HG03457 (cell line): ENCODE data around the gene ANK2.
A peak's percentile ranks its signal among the peaks of the same experiment; 100 is the strongest.
"Not testable (repeated sequence)": the region's sequence is repeated elsewhere in the genome, so short reads cannot be mapped to it uniquely, and the experiment has no call there.

Experiments used
- ATAC-seq: cut with Tn5 transposase; IDR thresholded peaks from one replicate; pipeline ENCODE4 v1.9.1; 2021; ENCODE audit warnings: moderate number of reproducible peaks; ENCODE audit not compliant: unreplicated experiment

Gene ANK2

DNA sequence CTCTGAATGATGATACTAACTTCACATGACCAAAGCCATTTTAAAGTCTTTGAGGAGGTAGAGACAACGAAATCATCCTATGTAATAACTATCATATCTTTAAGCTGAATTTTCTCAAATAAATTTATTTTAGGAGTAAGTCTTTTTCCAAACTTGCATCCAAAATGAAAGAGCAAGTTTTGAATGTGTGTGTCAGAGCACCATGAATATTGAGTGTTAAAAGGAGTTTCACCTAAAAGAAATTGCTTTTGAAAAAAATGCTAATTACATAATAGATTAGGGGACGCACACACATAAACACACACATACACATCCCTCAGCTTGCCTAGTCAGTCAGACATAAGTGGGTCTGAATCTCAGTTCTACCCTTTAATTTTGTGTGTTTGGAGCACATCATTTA is 1.9 kb downstream of the ANK2 start:
- no peak for ATAC-seq

DNA sequence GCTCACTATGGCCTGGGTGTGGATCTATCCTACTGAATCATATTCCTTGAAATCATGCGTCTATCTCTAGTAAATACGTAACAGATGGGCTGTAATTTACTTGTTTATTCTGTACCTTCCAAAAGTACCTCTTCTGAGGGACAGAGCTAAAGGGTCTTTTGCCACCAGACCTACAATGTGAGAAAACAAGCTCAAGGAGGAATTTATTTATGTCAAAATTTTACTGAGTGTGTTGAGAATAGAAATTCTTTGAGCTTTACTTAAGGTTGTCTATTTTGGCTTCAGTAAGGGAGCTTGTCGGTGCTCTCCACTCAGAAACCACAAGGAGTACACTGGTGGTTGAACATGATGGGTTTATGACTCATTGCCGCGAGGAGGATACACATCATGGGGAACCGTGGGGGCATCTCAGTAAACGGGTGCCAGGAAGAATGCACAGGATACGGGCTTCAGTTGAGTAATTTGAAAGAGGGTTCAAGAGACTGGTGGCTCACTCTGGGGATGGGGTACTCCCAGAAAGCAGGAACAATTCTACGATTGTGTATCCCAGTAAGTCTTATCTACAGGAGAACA is 3.0 kb downstream of the ANK2 start:
- ATAC-seq = peak; percentile 77

DNA sequence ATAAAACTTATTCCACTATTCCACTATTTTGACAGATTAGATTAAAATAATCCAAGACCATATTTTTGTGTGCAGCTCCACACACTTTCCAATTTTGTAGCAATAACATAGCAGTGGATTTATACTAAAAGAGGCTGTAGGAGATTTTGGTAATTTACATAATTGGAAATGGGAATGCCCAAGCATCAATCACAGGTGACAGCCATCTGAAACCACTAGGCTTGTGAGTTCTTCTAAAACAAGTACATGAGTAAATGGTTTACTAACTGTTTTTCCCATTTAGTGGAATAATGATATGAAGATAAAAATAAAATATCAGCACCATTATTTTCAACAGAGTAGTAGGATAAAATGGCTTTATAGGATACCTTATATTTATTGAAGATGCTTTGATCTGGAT is 4.4 kb downstream of the ANK2 start:
- no peak for ATAC-seq

DNA sequence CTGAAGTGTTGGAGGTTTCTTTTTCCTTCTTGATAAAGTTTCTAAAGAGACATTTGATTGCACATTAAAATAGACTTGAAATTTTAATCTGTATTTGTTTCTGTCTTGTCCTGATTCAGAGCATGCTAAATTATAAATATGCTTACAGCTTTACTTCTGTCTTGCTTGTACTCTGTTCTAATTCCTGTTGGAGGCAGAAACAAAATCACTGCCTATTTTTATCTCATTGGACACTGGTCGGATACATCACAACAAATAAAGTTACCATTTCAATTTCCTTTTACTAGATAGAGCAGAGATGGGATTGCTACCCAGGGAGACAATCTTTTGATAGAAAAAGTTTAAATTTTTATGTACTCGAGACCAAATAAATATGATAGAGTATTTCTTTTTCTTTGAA is 6.9 kb downstream of the ANK2 start:
- no peak for ATAC-seq

DNA sequence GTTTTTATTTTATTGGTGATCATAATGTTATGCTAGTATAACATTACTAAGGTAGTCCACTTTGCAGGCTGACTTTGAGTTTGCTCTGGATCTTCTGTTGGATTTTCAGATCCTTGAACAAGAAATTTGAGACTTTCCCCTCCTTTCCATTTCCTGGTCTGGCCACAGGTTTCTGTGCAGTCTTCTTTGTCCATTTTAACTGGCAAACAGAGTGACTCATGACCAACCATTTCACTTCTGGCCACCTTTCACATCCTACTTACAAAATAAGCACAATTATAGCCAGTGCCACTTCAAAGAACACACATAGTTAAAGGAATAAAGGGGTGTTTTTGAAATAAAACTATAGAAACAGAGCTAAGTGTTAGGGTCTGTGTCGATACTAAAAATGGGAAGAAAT is 8.4 kb downstream of the ANK2 start:
- ATAC-seq = no peak

DNA sequence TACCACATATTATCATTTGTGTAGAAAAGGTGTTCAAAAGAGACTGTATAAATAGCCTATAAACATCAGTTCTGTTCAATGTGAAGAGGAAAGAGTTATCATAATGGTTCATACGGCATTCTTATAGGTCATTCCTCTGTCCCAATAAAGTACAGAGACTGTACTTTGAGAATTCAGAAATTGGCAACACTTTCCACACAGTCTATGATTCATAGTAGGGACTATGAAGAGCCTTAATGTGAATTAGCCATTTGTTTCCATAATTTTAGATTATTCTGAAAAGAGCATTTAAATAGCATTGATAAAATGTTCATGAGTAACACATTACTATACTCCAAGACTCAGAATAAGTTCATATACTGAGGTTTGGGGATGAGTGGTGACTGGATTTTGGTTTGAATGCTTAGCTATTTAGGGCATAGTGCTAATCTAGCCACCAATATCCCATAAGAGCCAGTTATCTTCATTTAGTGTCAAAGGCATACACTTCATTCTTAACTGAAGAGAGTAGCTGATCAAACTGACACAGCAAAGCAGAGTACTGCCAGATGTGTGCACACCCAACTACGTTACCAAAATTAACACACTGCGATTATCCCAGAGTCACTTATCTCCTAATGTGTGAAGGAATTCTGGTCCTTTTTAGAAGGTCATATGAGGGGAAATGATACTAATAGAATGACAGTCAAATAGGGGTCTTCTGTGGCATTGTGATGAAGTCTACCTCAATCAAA is 10.2 kb downstream of the ANK2 start:
- no peak for ATAC-seq

DNA sequence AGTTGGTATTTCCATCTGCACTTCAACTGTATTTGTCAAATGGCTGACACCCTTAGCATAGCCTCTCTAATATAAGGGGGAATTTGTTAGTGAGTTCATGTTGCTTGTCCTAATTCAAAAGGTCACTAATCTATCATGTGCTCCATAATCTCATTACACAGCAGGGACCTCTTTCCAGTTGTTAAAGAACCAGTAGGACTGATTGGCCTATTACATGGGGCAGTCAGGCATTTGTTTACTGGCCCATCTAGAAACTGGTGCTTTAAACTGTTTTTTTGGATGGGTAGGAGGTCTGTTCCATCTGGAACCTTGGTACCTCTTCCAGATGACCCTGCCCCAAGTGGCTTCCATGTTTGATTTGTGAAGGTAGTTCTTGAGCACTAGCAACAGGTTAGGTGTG is 11.4 kb downstream of the ANK2 start:
- no peak for ATAC-seq

DNA sequence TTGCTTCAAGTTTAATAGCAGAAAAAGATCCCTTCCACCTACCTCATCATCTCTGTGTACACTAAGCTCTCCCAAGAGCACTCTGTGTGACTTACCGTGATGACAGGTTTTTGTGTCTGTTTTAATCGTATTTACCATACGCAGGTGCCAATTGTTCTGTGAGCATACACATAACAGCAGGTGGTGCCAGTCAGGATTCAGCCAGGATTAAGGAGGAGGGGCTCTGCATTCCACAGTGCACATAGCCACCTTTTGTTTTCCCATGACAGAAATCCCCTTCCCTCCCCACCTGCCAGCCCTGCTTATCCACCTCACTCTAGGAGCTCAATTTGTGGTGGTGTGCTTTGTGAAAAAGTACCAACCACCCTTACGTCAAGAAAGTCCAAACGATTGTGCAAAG is 14.8 kb downstream of the ANK2 start:
- ATAC-seq = no peak

DNA sequence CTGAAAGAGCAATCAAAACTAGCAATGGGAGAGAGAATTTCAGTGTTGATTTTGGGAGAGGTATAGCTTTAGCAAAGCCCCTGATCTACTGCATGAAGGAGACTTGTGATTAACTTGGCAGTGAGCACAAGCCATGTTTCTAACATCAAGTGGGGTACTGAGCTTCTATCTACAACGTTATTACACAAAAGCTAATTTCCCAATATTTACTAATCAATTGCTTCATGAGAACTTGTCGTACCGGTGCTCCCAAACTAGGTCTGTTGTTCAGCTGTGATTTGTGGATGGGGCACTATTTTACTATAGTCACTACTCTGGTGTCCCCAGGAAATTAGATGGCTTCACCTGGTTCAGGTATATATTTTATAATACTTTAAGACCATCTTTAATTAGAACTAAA is 16.2 kb downstream of the ANK2 start:
- no peak for ATAC-seq

DNA sequence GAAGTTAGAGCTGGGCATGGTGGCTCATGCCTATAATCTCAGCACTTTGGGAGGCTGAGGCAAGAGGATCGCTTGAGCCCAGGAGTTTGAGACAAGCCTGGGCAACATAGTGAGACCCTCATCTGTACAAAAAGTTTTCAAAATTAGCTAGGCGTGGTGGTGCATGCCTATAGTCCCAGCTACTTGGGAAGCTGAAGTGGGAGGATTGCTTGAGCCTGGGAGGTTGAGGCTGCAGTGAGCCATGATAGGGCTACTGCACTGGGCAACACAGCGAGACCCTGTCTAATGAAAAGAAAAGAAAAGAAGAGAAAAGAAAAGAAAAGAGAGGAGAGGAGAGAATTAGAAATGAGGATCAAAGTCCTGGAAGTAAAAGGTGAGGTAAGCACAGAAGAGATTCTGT is 19.3 kb downstream of the ANK2 start:
- ATAC-seq = not testable (repeated sequence)

DNA sequence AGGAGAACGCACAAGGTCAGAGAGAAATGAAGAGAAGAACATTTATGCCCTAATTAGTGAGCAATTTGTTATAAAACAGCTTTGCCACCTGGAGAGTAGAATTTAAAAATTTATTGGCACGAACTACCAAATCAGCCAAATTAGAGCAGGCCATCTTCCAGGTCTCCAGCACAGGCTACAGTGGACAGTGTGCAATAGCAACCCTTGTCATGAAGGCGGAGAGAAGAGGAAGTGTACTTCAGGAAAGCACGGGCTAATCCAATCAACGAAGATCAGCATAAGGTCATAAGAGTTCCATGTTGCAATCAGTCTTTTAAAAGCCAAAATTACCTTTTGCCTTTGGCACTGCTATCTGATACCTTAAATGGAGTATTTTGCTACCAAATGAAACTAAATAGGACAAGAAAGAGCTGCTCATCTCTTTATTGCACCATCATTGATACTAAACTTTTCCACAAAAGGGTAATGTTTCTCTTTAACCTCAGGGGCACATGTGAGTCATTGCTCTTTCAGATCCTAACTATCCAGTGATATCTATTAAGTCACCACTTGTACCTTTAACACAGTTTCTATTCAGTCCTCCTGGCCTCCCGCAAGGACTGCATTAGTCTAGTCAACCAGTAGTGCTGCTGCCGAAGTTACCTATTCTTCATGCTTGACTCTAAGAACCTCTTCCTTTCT is 19.9 kb downstream of the ANK2 start:
- ATAC-seq = no peak

DNA sequence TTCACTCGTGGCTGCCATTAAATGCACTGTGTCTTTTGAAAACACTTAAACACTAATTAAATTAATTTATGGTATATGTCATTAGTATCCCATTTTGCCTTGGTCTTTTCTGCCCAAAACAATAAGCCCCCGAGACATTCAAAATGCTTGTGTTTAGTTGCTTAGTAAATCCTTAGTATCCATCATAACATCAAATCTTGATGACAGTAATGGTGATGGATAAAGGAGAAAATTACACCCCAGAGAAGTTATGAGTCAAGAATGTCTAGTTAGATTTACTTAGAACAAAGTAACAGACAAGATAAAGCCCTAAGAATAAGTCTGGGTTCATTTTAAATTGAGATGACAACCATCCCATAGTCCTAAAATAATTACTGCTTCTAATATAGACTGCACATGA is 21.3 kb downstream of the ANK2 start:
- no peak for ATAC-seq

DNA sequence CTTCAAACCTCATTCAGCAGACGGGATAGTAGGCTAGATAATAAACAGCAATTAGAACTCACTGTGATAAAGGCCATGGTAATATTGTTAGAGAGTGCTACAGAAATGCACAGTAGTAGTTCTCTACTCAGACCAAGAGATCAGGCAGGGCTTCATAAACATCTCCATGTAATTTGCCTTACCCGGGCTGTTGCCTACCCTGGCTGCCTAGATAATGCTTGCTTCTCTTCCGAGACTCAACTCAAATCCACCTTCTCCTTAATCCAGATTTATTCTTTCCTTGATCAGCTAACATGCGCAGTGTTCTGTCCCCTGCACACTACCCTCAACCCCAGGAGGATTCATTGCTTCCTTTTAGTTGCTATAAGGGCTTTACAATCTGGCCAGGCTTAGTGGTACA is 21.8 kb downstream of the ANK2 start:
- no peak for ATAC-seq

DNA sequence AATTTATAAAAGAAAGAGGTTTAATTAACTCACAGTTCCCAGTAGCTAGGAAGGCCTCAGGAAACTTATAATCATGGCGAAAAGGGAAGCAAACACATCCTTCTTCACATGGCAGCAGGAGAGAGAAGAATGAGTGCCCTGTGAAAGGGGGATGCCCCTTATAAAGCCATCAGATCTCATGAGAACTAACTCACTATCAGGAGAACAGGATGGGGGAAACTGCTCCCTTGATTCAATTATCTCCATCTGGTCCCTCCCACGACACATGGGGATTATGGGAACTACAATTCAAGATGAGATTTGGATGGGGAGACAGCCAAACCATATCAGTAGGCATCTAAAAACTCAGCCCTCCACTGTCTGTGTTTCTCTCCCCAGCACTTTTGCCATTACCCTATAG is 22.4 kb downstream of the ANK2 start:
- no peak for ATAC-seq

DNA sequence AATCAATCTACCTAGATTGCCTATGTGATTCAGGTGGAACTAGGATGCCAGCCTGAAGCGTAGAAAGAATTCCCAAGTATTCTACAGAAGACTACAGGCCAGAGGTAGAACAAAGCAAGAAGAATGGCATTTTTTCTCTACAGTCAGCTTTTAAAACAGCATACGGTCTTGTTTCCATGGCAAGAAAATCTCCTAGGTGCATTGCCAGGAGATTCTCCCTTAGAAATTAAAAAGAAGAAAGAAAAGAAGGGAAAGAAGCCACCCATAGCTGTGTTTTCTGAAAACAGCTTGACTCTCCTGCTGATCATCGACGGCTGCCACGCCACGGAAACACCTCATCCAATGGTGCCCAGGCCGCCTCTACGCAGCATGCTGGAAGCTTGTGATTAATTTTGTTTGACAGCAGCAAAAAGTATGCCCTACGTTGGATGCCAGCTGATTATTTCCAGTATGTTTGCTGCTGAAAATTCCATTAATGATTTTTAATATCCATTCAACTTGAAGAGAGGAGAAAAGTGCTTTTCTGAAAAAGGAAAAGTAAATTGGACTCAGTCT is 24.1 kb downstream of the ANK2 start:
- ATAC-seq = no peak

DNA sequence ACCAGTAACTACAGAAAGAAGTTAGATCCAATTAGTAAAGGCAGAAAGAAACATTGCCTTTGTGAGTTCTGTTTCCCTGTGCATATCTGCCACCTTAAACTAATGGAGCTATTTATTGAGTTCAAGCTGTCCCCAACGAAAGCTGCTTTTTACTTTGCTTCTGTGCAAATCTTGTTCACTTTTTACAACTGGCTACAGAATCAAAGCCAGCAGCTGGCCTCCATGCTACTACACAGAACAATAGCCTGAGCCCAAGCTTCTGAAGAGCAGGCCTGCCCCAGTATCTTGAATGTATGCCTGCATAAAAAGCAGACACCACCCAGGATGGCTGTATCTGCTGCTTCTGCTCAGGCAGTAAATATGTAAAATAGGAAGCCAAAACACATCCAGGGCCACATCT is 28.1 kb downstream of the ANK2 start:
- ATAC-seq = no peak

DNA sequence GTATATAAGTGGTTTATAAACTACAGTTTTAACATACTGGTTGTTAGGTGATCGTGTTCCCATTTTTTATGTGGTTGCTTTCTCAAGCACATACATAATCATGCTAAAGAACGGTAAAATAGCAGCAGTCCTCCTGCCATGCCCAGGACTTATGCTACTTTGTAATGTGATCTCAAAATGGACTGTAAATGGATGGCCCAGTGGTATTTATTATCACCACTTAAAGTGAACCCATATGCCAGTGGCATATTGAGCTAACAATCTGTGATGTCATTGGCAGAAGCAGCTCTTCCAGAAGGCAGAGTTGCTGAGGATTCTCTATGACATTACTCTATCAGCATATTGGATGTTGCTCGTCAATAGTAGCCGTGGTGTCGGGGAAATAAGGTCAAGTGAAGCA is 28.6 kb downstream of the ANK2 start:
- ATAC-seq = no peak

DNA sequence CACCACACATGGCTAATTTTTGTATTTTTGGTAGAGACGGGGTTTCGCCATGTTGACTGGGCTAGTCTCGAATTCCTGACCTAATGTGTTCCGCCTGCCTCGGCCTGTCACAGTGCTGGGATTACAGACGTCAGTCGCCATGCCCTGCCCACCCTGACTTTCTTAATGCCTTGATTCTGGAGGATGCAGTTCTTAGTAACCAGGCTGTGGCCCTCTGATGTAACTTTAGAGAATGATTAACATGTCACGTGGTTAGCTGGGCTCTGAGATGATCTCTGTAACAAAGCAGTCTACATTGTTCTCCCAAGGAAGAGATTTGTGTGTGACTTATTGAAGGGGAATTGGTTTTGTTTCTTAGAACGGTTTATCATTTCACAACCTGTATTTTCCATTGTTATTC is 30.6 kb downstream of the ANK2 start:
- no peak for ATAC-seq

DNA sequence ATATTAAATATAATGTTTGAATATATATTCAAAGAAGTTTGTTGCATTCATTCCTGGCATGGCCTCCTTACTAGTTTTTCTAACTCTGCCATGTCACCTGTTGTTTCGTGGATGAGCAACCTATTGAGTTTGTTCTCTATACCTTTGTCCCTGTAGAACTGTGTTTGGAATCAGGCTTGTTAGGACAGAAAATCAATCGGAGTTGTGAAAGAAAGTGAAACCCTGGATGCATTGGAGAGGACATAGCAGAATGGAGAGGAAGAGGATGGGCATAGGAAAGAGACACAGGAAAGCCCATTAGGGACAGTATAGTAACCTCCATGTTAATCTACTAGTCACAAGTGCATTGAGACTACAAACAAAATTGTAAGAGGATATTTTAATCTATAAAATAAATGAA is 31.2 kb downstream of the ANK2 start:
- no peak for ATAC-seq

DNA sequence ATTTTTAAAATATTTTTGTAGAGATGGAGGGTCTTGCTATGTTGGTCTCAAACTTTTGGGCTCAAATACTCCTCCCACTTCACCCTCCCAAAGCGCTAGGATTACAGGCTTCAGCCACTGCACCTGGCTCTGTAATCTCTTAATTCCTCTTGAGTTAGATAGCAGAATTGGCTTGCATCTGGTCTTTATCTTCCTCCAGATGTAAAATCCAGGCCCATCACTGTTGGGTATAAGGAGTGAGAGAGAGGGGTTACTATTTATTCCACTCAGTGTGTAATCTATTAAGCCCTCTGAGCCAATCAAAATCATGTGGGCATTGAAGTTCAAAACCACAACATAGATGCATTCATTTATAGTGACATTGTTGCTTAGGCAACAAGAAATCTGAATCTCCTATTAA is 33.9 kb downstream of the ANK2 start:
- no peak for ATAC-seq

DNA sequence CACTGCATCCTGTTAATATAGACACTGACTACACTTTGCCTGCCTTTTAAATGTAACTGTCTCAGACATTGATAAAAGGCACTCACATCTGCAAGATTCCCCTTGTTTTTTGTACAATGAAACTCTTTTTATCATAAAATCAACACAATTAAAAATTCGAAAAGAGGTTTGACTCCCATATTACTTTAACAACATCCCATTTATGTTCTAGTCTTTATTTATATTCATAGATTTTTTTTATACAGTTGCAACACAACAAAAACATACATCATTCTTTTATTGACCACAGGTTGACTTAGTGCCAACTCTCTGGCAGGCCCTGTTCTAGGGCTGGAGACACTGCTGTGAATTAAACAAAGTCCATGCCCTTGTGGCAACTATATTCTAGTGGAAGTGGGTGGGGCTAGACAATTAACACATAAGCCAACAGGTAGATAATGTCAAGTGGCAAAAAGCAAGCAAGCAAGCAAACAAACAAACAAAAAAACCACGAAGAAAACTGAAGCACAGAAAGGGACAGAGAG is 36.8 kb downstream of the ANK2 start:
- no peak for ATAC-seq

DNA sequence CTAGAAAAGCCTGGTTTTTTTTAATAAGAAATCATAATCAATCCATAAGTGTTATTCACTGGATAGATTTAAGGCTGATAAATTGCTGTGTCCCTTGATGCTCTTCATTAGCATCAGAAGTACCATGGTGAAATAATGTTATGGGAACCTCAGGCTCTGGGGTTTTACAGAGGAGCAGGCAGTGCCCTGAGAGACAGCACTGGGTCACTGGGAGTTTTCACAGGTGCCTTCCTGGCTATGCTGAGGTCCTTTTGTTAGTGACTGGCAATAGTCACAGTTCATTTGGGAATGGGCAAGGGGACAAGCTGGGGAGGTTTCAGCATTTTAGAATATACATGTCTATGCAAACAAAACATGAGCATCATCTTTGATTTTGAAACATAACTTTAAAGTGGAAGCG is 38.6 kb downstream of the ANK2 start:
- ATAC-seq = no peak
